Stimulated activated CD8-positive, alpha-beta memory T cell treated with anti-CD3 and anti-CD28 coated beads, Interleukin-15, amount 100 ng/mL, for 48 hours (primary cell): Measurements from ENCODE around the gene EDN2.

ENCODE experiments used
- DNase-seq, 2 donors: peaks; one replicate each; pipeline ENCODE4 v3.0.0-alpha.2; 2020; ENCODE audit warnings: low read depth in 2 of 2

Gene EDN2

GRCh38 chr1:41484402-41485241 is at the start of gene EDN2:
Gene EDN2 (minus strand): TSS chr1:41484683. CDS start chr1:41484601, 82 bp downstream.
- no peak for DNase-seq

- DNase-seq = no peak
Observed at GRCh38 chr1:41533731-41534080, 49.2 kb upstream of the EDN2 start.

GRCh38 chr1:41533016-41533730 is 48.7 kb upstream of the EDN2 start:
- no peak for DNase-seq

- no peak for DNase-seq
Observed at GRCh38 chr1:41532206-41532975, 47.9 kb upstream of the EDN2 start.

- DNase-seq = no peak
Observed at GRCh38 chr1:41530411-41530810, 45.9 kb upstream of the EDN2 start.

GRCh38 chr1:41529621-41530395 is 45.3 kb upstream of the EDN2 start:
- DNase-seq = no peak

GRCh38 chr1:41528726-41529605 is 44.5 kb upstream of the EDN2 start:
- DNase-seq = no peak

- no peak for DNase-seq
Observed at GRCh38 chr1:41528106-41528505, 43.6 kb upstream of the EDN2 start.

- no peak for DNase-seq
Observed at GRCh38 chr1:41526956-41527561, 42.6 kb upstream of the EDN2 start.

- DNase-seq = no peak
Observed at GRCh38 chr1:41525891-41526587, 41.6 kb upstream of the EDN2 start.

- DNase-seq = no peak
Observed at GRCh38 chr1:41524676-41525675, 40.5 kb upstream of the EDN2 start.

GRCh38 chr1:41523949-41524675 is 39.6 kb upstream of the EDN2 start:
- no peak for DNase-seq

GRCh38 chr1:41523071-41523470 is 38.6 kb upstream of the EDN2 start:
- no peak for DNase-seq

- no peak for DNase-seq
Observed at GRCh38 chr1:41521766-41522165, 37.3 kb upstream of the EDN2 start.

GRCh38 chr1:41520951-41521752 is 36.7 kb upstream of the EDN2 start:
- DNase-seq = no peak

- DNase-seq = no peak
Observed at GRCh38 chr1:41519667-41520066, 35.2 kb upstream of the EDN2 start.

- DNase-seq = no peak
Observed at GRCh38 chr1:41518471-41518870, 34.0 kb upstream of the EDN2 start.
